ENCODE measurements around the gene IL37.

DNA sequence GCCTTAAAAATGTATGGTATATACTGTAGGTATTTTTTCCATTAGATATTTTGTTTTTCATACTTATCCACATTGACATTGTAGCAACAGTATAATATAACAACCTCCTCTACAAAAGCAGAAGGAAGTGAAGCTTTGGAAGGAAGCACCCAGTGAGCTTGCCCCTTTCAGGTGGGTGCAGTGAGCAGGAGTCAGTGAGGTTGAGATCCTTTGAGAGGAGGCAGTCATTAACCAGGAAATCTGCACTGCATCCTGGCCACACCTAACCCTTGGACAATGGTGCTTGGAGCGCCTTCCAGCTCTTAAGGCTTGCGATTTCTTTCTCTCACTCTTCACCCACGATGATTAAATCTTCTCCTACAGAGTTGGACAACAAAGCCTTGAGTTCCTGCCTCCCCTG, 13.9 kb downstream of the IL37 start:
- no peak for TF ChIP-seq EZH2 (IDR thresholded peaks at IDR 0.05; ENCODE audit: borderline replicate concordance, low read length)
- TF ChIP-seq, protein P1, sequence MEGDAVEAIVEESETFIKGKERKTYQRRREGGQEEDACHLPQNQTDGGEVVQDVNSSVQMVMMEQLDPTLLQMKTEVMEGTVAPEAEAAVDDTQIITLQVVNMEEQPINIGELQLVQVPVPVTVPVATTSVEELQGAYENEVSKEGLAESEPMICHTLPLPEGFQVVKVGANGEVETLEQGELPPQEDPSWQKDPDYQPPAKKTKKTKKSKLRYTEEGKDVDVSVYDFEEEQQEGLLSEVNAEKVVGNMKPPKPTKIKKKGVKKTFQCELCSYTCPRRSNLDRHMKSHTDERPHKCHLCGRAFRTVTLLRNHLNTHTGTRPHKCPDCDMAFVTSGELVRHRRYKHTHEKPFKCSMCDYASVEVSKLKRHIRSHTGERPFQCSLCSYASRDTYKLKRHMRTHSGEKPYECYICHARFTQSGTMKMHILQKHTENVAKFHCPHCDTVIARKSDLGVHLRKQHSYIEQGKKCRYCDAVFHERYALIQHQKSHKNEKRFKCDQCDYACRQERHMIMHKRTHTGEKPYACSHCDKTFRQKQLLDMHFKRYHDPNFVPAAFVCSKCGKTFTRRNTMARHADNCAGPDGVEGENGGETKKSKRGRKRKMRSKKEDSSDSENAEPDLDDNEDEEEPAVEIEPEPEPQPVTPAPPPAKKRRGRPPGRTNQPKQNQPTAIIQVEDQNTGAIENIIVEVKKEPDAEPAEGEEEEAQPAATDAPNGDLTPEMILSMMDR (IDR thresholded peaks at IDR 0.05; ENCODE audit: low read length): no peak

Measured in OCI-LY1 (cell line).